SU-DHL-6 (cell line): ENCODE results near the gene BHLHE23.

Source experiments
- H2AFZ ChIP-seq: fragments of 200-600 bp; sonication (generic); 2 replicates; pipeline ENCODE4 v1.6.1; 2014; ENCODE audit warnings: low read depth, mild to moderate bottlenecking, moderate library complexity, mixed read lengths, antibody characterized with exemption, low read length; ENCODE audit not compliant: severe bottlenecking
- H3F3A ChIP-seq: fragments of 200-600 bp; shearing (Covaris generic); 2 replicates; pipeline ENCODE4 v1.6.0; 2016; ENCODE audit warnings: antibody characterized with exemption, mild to moderate bottlenecking; ENCODE audit not compliant: insufficient read depth
- H3K27ac ChIP-seq: fragments of 200-600 bp; sonication (generic); 2 replicates; pipeline ENCODE4 v1.5.1; 2016; ENCODE audit warnings: low read depth, mild to moderate bottlenecking, low read length, moderate library complexity, mixed read lengths
- H3K27me3 ChIP-seq: fragments of 200-600 bp; sonication (generic), shearing (Covaris generic); 2 replicates; pipeline ENCODE4 v1.6.0; 2014; ENCODE audit warnings: mild to moderate bottlenecking, low read length
- H3K36me3 ChIP-seq: fragments of 200-600 bp; sonication (generic); 2 replicates; pipeline ENCODE4 v1.6.1; 2014; ENCODE audit warnings: mild to moderate bottlenecking, low read length, mixed read lengths
- H3K4me2 ChIP-seq: fragments of 300-600, 200-600 bp; shearing (Covaris generic), sonication (generic); 2 replicates; pipeline ENCODE4 v1.6.0; 2014; ENCODE audit warnings: low read length, low read depth, mild to moderate bottlenecking; ENCODE audit not compliant: poor library complexity, severe bottlenecking
- H3K4me3 ChIP-seq: fragments of 200-600 bp; sonication (generic); 2 replicates; pipeline ENCODE4 v1.5.1; 2014; ENCODE audit warnings: antibody characterized with exemption, low read length, mild to moderate bottlenecking, mixed read lengths; ENCODE audit not compliant: insufficient read depth, poor library complexity, severe bottlenecking
- H3K79me2 ChIP-seq: fragments of 200-600 bp; sonication (generic); 2 replicates; pipeline ENCODE4 v1.6.1; 2014; ENCODE audit warnings: mild to moderate bottlenecking, low read length, moderate library complexity; ENCODE audit not compliant: insufficient read depth
- H3K9ac ChIP-seq: fragments of 200-600 bp; sonication (generic); 2 replicates; pipeline ENCODE4 v1.7.0; 2014; ENCODE audit warnings: mild to moderate bottlenecking, low read length
- H3K9me2 ChIP-seq: fragments of 200-600 bp; sonication (generic); replicated peaks from 2 replicates; pipeline ENCODE4 v1.6.1; 2014; ENCODE audit warnings: low read length; ENCODE audit not compliant: insufficient read depth
- H3K9me3 ChIP-seq: fragments of 200-600 bp; sonication (generic); 2 replicates; pipeline ENCODE4 v1.6.1; 2014; ENCODE audit warnings: low read length, mixed read lengths; ENCODE audit not compliant: insufficient read depth
- H4K20me1 ChIP-seq: fragments of 200-600 bp; sonication (generic); 2 replicates; pipeline ENCODE4 v1.6.1; 2014; ENCODE audit warnings: low read depth, mild to moderate bottlenecking, antibody characterized with exemption, low read length, moderate library complexity, mixed read lengths
- EZH2phosphoT487 ChIP-seq: fragments of 200-600 bp; sonication (generic), shearing (Covaris generic); conservative IDR thresholded peaks from 2 replicates; pipeline ENCODE4 v1.6.1; 2018; ENCODE audit warnings: mild to moderate bottlenecking, antibody characterized with exemption, low read length, moderate library complexity, mixed read lengths
- TF ChIP-seq, protein P1 (sequence below): fragments of 200-600 bp; sonication (generic); IDR thresholded peaks from one replicate; pipeline ENCODE4 v1.5.1; 2017; ENCODE audit warnings: antibody characterized with exemption, mild to moderate bottlenecking, low read length, moderate library complexity; ENCODE audit not compliant: insufficient read depth, poor library complexity, severe bottlenecking

Gene BHLHE23

DNA sequence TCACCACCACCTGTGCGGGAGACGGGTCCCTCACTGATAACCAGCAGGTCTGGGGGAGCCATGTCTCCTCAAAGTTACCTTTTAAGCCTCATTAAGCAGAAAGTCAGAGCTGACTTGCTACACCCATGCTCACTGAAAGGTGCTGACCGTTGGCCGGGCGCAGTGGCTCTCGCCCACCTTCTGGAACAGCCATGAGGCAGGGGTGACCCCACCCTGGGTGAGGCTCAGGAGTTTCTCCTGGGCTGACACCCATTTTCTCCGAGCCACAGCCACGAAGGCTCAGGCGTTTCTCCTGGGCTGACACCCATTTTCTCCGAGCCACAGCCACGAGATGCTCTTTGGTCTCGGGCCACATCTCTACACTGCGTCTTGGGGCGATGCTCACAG is 10.2 kb downstream of the BHLHE23 start:
- Histone ChIP-seq H3F3A (no peaks in the 10 kb centered on the region), H3K9me2 (no peaks in the 10 kb centered on the region), H3K27ac (no peak overlapping the region), H2AFZ (no peak overlapping the region), H3K36me3 (no peaks in the 10 kb centered on the region), H3K4me2 (no peak overlapping the region), H4K20me1 (no peaks in the 10 kb centered on the region), H3K9me3 (no peaks in the 10 kb centered on the region), H3K4me3 (no peak overlapping the region), H3K79me2 (no peaks in the 10 kb centered on the region), H3K27me3 (no peaks in the 10 kb centered on the region), H3K9ac (no peak overlapping the region)
- TF ChIP-seq, protein P1, sequence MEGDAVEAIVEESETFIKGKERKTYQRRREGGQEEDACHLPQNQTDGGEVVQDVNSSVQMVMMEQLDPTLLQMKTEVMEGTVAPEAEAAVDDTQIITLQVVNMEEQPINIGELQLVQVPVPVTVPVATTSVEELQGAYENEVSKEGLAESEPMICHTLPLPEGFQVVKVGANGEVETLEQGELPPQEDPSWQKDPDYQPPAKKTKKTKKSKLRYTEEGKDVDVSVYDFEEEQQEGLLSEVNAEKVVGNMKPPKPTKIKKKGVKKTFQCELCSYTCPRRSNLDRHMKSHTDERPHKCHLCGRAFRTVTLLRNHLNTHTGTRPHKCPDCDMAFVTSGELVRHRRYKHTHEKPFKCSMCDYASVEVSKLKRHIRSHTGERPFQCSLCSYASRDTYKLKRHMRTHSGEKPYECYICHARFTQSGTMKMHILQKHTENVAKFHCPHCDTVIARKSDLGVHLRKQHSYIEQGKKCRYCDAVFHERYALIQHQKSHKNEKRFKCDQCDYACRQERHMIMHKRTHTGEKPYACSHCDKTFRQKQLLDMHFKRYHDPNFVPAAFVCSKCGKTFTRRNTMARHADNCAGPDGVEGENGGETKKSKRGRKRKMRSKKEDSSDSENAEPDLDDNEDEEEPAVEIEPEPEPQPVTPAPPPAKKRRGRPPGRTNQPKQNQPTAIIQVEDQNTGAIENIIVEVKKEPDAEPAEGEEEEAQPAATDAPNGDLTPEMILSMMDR = no peak
- TF ChIP-seq EZH2phosphoT487 = no peak

DNA sequence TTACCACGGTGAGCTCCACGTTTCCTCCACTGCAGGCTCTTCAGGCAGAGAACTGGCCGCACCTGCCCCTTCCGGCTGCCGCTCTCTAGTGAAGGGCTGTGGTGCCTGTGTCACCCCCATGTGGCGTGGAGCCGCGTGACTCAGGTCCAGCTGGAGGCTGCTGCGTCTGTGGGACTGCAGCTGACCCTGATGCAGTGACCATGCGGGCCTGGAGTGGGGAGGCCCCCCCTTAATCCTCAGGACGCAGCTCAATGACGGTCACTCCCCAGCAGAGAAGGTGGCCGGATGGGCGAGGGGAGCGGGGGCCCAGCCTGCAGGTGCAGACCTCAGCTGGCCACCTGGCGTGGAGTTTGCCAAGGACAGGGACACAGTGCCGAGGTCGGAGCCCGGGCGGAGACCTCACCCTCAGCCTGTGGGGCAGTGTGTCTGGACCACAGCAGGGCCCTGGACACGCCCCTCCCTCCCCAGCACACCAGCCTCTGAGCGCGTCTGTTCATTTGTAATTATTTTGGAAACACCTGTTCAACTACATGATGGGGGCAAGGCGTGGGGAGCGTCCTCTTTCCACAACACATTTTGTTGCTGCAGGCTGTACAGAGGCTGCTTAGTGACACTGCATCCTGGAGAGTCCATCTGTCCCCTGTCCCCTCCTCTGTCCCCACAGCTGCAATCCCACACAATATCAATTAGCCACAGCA is 10.7 kb downstream of the BHLHE23 start:
- H3K4me3 ChIP-seq = no peak overlapping the region
- no peaks in the 10 kb centered on the region for H3K9me2 ChIP-seq
- H2AFZ ChIP-seq = no peak overlapping the region
- H3K36me3 ChIP-seq = no peaks in the 10 kb centered on the region
- H3F3A ChIP-seq = no peaks in the 10 kb centered on the region
- no peaks in the 10 kb centered on the region for H4K20me1 ChIP-seq
- H3K4me2 ChIP-seq = no peak overlapping the region
- H3K9ac ChIP-seq = no peak overlapping the region
- H3K79me2 ChIP-seq = no peaks in the 10 kb centered on the region
- no peaks in the 10 kb centered on the region for H3K27me3 ChIP-seq
- no peaks in the 10 kb centered on the region for H3K9me3 ChIP-seq
- no peak for TF ChIP-seq EZH2phosphoT487
- TF ChIP-seq, protein P1 = no peak
- no peak overlapping the region for H3K27ac ChIP-seq

DNA sequence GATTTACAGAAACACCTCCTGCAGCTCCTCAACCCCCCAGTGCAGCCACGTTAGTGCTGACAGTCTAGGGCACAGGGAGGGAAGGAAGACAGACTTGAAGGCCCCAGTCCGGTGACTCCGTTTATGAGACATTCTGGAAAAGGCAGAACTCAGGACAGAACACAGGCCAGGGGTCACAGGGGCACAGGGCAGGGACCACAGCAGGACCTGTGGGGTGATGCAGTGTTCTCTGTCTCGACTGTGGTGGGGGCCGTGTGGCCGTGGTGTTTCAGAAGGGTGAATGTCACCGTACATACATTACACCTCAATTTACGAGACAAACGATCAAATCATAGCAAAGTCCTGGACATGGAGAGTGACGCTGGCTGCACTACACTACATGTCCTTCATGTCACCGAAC is 11.3 kb downstream of the BHLHE23 start:
- H3K9me3 ChIP-seq = no peaks in the 10 kb centered on the region
- H3F3A ChIP-seq = no peaks in the 10 kb centered on the region
- no peaks in the 10 kb centered on the region for H3K36me3 ChIP-seq
- no peak overlapping the region for H2AFZ ChIP-seq
- H3K79me2 ChIP-seq = no peaks in the 10 kb centered on the region
- H3K27ac ChIP-seq = no peak overlapping the region
- no peaks in the 10 kb centered on the region for H4K20me1 ChIP-seq
- H3K4me2 ChIP-seq = no peak overlapping the region
- H3K9me2 ChIP-seq = no peaks in the 10 kb centered on the region
- H3K4me3 ChIP-seq = no peak overlapping the region
- no peak for TF ChIP-seq EZH2phosphoT487
- TF ChIP-seq, protein P1 = no peak
- no peaks in the 10 kb centered on the region for H3K27me3 ChIP-seq
- no peak overlapping the region for H3K9ac ChIP-seq

DNA sequence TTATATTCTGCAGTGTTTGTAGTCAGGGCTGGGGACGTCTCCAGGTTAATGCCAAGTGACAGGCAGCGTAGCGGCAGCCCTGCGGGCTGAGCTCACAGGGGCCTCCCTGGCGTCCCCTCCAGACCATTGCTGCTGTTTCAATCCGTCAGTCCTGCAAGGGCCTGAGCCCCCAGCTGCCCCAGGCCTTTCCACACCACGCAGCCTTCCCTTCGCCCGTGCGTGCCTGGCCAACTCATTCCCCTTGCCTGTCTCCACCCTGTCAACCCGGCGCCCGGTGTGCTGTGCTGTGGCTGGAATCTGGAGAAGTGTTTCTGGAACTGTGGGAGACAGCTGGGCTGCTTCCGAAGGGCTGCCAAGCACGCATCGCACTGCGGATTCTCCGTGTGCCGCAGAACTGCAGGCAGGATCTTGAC is 11.9 kb downstream of the BHLHE23 start:
- Histone ChIP-seq H3K9me2 (no peaks in the 10 kb centered on the region), H3K27ac (no peak overlapping the region), H3K27me3 (no peaks in the 10 kb centered on the region), H3K79me2 (no peaks in the 10 kb centered on the region), H3K4me3 (no peak overlapping the region), H3K4me2 (no peak overlapping the region), H4K20me1 (no peaks in the 10 kb centered on the region), H2AFZ (no peak overlapping the region), H3K9me3 (no peaks in the 10 kb centered on the region), H3F3A (no peaks in the 10 kb centered on the region), H3K9ac (no peak overlapping the region), H3K36me3 (no peaks in the 10 kb centered on the region)
- no peak for TF ChIP-seq EZH2phosphoT487
- TF ChIP-seq, protein P1 = no peak
